ENCODE results near the gene PDE11A. TPM values are rescaled to one million over a fixed set of nuclear protein-coding genes. Genes with fewer than 3 reads are reported as not detected.

PDE11A gene
- total RNA-seq, 1 donor from 2014 or later = 1.2 TPM

GRCh38 chr2:177782613-177783012, 290.0 kb downstream of the PDE11A start:
- no peak for TF ChIP-seq CTCF (conservative IDR thresholded peaks at IDR 0.05; ENCODE audit: low read depth, low read length)
- DNase-seq (ENCODE audit: low read depth) = no peak
- H3K4me3 ChIP-seq (ENCODE audit: low read depth, low read length) = no peak overlapping the region

GRCh38 chr2:177778472-177778871, 294.1 kb downstream of the PDE11A start:
- no peak overlapping the region for H3K4me3 ChIP-seq (ENCODE audit: low read depth, low read length)
- no peak for DNase-seq (ENCODE audit: low read depth)
- TF ChIP-seq CTCF (conservative IDR thresholded peaks at IDR 0.05; ENCODE audit: low read depth, low read length) = no peak

- DNase-seq (ENCODE audit: low read depth) = no peak
- H3K4me3 ChIP-seq (ENCODE audit: low read depth, low read length) = no peak overlapping the region
- peak; percentile 56 for TF ChIP-seq CTCF (conservative IDR thresholded peaks at IDR 0.05; ENCODE audit: low read depth, low read length)
These were observed 300.0 kb downstream of the PDE11A start for GRCh38 chr2:177772529-177772928.

GRCh38 chr2:177771191-177771590, 301.4 kb downstream of the PDE11A start:
- no peak for DNase-seq (ENCODE audit: low read depth)
- no peak overlapping the region for H3K4me3 ChIP-seq (ENCODE audit: low read depth, low read length)
- no peak for TF ChIP-seq CTCF (conservative IDR thresholded peaks at IDR 0.05; ENCODE audit: low read depth, low read length)

- H3K4me3 ChIP-seq (ENCODE audit: low read depth, low read length) = no peak overlapping the region
- TF ChIP-seq CTCF (conservative IDR thresholded peaks at IDR 0.05; ENCODE audit: low read depth, low read length) = no peak
- no peak for DNase-seq (ENCODE audit: low read depth)
These were observed 304.8 kb downstream of the PDE11A start for GRCh38 chr2:177767768-177768167.

GRCh38 chr2:177765698-177766097, 306.9 kb downstream of the PDE11A start:
- no peak for DNase-seq (ENCODE audit: low read depth)
- TF ChIP-seq CTCF (conservative IDR thresholded peaks at IDR 0.05; ENCODE audit: low read depth, low read length) = no peak
- no peak overlapping the region for H3K4me3 ChIP-seq (ENCODE audit: low read depth, low read length)

GRCh38 chr2:177763531-177764265, 308.9 kb downstream of the PDE11A start:
- no peak for DNase-seq (ENCODE audit: low read depth)
- H3K4me3 ChIP-seq (ENCODE audit: low read depth, low read length) = peak overlapping the region; percentile 6
- TF ChIP-seq CTCF (conservative IDR thresholded peaks at IDR 0.05; ENCODE audit: low read depth, low read length) = peak; percentile 84

Measured in epithelial cell of proximal tubule (primary cell).